ENCODE data around the gene NEDD9.

DNA sequence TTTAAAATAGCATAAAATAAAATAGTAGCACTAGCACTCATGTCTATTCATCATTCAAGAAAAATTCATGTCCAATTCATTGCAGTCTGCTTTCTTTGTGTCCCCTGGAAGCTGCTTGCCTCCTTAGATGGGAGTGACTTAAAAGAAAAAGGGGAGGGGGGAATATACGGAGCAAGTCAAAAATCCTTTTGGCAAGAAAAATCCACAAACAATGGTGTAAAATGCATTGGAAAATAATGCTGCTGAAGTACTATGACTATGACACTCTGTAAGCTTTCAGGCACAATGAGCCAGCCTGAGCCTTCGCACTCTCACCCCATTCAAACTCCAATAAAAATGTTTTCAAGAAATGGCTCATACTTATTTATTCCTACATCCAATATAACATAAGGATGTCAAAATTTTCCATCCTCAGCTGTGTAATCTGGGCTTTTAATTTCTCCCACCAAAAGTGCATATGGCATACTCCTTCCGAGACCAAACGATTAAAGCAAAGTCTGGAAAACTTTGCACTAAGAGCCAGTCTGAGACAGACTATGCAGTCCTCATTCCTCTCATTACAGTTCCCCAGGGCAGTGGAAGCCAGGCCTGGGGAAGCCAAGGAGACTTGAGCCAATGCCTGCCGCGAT lies 790 bp downstream of the NEDD9 start:
- TF ChIP-seq GATA2 (IDR thresholded peaks at IDR 0.05; ENCODE audit: low read depth, low read length) (no peak), GATA3 (IDR thresholded peaks at IDR 0.05; ENCODE audit: low read depth, low read length) (no peak)

All from SH-SY5Y (cell line).